NCI-H345 (cell line): ENCODE data around the gene EPHB3.

Experiments
- DNase-seq: peaks from one replicate; lab custom pipeline; 2025; lab: John Stamatoyannopoulos, UW

The EPHB3 gene

DNA sequence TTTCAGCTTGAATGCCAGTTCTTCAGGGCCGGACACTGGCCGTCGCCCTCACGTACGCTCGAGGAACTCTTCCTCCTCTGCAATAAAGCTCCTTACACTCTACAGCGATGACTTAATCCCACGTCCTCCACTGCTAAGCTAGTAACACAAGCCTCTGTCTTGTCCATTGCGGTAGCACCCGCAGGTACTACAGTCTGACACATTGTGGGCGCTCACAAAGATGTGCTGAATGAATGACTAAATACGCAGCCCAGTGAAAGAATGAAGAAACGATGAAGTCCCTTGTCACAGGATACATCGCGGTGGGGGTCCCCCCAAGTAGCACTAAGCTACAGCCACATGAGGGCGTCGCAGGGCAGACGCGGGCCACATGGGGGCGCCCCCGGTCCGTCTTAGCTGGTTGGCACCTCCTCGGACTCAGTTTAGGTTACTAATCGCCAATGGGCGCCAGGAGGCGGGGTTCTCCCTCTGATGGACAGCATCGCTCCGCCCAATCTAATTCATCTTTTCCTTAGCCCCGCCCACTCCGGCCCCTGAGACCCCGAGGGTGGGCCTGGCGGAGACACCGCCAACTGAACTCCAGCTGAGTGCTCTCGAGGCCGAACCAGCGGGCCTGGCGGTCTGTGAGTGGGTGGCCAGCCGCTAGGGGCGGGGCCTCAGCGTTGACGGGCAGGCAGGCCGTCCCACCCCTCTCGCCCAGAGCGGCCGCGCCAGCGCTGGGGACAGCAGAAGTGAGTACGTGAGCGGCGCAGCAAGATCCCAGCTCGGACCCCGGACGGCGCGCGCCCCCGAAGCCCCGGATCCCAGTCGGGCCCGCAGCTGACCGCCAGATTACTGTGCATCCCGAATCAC, at the start of gene EPHB3:
EPHB3 (plus strand) TSS at position 725 of the 852 bp plus-strand sequence. CDS start 451 bp downstream, outside the sequence.
- DNase-seq, result peak; percentile 100

DNA sequence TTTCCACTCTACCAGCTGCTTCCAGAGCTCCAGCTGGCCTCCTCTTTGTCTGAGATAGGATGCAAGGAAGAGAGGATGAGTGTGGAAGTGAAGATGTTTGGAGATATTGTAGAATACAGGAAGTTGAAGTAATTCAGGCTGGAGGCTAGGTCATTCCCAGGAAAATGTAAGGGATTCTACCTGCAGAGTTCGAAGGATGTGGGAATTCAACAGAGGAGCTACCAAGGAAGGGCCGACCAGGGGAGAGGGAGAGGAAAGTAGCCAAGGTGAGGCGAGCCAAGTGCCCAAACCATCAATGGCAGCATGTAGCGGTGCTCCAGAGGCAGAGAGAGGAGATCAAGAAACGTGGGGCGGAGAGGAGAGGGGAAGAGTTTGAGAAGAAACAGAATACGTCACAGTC, 49.0 kb upstream of the EPHB3 start:
- DNase-seq, result no peak

GRCh38 chr3:184513276-184514170, 48.1 kb upstream of the EPHB3 start:
- DNase-seq, result peak; percentile 90

DNA sequence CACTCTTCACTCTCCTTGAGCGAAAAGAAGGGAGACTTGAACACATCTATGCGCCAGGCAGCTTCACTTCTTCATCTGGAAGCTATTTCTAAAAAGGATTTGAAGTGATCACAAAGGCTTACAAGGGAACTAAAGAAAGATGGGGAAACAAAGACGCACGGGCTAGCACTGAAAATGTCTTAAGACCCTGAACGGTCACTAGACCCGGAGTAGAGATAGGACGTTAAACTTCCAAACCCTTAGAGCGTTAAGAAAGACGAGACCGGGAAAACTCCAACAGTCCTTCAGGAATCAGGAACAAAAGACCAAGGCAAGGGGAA, 47.5 kb upstream of the EPHB3 start:
- DNase-seq, result no peak

DNA sequence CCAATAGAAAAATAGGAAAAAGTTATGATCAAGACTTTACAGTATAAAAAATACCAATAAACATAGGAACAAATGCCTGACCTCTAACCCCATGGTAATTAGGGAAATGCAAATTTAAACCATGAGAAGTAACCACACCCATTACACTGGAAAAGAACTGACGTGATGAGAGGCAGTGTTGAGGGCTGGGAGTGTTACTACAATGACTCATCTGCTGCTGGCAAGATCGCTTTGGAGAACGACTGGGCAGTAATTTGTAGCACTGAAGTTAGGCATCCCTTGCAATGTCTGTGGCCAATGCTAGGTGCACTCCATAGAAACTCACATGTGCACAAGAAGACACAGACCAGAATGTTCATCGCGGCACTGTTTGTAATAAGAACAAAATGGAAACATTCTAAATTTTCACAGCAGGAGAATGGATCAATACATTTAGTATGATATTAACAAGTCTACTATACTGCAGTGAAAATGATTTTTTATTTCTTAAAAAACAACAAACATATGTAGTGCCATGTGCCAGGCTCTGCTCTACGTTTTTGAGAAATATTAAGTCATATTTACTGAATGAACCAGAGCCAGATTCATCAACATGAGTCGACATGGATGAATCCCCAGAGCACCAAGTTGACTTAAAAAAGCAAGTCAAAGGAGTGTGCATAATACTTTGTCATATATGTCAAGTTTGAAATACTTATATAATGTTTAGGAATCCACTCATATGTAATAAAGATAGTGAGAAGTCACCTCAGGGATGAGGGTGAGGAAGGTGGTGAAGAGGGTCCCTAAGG, 37.6 kb upstream of the EPHB3 start:
- DNase-seq, result peak; percentile 18

DNA sequence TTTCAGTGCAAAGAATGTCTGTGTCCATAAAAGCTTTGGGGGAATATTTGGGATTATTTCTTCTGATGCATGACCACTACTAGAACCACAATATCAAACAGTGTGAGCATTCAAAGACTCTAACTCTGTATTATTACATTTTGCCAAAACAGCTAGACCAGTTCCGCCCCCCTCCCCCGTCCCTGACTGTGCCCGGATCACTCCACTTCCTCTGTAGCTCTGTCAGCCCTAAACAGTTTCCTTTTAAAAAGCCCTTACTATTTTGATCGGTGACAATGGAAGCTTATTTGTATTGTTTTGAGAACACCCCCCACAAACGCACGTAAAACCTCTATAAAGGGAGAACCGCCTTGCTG, 36.6 kb upstream of the EPHB3 start:
- DNase-seq, result peak; percentile 49

DNA sequence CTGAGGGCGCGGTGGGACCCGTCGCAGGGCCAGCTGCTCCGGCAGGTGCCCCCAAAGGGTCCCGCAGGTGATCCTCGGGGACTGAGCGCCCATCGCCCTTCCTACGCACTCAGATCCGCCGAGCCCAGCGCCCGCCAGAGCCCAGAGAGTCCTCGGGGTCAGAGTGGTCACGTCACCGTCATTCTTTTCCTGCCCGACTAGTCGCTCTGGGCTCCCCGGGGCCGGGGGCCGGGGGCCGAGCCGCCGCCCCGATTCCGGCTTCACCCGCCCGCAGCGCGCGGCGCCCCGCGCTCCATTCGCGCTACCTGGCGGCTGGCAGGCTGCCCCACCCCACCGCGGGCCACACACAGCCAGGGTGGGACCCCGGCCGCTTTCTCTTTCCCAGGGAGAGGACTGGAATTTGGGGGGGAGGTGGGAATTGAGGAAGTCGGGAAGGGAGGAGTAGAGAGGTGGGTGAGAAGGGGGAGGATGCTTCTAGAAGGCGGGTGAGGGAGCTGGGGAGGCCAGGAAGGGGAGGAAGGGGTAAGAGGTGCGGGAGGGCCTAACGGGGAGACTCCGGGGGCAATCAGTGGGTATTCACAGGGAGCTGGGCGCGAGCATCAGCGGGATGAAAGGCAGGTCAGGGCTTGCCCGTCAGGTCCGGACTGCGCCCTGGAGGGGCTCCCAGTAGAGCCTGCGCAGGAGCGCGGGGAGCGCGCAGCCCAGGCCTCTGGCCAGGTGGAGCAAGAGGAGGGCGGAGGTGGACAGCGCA, 36.1 kb upstream of the EPHB3 start:
- peak; percentile 73 for DNase-seq

- DNase-seq, result peak; percentile 73
These were observed 35.5 kb upstream of the EPHB3 start for GRCh38 chr3:184526088-184526433.

DNA sequence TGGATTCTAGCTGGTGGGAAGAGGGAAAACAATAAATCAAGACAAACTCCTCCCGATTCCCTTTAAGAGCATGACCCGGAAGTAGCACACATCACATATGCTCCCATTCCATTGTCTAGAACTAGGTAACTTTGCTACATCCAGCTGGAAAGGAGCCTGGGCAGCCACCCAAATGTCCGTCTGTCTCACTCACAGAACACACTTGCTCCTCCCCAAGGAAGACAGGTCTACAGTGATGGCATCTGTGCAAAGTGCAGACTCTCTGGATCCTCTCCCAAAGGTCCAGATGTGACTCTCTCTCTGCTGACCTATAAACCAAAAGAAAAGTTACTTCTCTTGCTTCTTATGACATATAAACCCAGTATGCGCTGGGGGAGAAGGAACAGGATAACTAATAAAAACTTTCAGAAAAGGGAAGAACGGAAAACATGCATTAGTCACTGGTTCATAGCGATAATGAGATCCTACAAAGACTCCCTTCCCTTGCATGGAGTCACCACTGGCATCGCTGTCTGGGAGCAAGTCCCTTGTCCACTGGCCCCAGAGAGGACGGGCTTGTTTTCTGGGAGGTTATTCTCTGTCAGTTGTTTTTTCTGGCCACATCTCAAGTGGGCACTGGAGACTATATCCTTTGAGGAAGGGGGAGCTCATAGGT, 29.8 kb upstream of the EPHB3 start:
- no peak for DNase-seq

- no peak for DNase-seq
These were observed 28.4 kb upstream of the EPHB3 start for GRCh38 chr3:184532940-184533732.

DNA sequence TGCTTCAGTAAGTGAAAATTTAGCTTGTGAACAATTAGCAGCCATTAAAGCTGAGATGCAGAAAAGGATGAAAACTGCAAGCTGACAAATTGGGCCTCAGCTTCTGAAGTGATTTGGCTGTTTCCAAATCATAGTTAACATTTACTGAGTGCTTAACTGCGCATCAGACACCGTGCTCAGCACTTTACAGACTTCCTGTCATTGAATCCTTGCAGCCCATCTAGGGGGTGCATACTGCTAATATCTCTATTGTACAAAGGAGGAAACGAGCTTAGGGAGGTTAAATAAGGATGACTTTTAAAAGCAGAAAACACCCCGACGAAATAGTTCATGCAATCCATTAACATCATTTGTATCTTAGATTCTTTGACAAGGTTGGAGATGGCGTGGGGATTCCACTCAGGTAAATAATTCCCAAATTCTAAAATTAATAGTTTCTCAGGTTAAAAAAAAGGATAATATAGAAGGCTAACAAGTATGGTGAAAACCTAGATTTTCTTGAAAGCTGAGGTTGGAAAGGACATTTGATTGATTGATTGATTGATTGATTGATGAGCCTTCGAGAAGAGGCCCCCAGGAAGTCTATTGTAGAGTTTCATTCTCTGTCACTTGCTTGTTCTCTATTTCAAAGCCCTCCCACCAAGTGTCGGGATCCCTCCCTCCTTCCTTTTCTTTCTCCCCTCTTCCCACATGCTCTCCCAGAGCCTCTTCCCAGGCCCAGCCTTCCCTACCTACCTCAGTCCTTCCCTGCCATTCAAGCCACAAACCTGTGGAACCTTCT, 23.5 kb upstream of the EPHB3 start:
- DNase-seq, result no peak

- no peak for DNase-seq
These were observed 22.7 kb upstream of the EPHB3 start for GRCh38 chr3:184538666-184539431.

- DNase-seq, result no peak
These were observed 21.7 kb upstream of the EPHB3 start for GRCh38 chr3:184539801-184540435.

DNA sequence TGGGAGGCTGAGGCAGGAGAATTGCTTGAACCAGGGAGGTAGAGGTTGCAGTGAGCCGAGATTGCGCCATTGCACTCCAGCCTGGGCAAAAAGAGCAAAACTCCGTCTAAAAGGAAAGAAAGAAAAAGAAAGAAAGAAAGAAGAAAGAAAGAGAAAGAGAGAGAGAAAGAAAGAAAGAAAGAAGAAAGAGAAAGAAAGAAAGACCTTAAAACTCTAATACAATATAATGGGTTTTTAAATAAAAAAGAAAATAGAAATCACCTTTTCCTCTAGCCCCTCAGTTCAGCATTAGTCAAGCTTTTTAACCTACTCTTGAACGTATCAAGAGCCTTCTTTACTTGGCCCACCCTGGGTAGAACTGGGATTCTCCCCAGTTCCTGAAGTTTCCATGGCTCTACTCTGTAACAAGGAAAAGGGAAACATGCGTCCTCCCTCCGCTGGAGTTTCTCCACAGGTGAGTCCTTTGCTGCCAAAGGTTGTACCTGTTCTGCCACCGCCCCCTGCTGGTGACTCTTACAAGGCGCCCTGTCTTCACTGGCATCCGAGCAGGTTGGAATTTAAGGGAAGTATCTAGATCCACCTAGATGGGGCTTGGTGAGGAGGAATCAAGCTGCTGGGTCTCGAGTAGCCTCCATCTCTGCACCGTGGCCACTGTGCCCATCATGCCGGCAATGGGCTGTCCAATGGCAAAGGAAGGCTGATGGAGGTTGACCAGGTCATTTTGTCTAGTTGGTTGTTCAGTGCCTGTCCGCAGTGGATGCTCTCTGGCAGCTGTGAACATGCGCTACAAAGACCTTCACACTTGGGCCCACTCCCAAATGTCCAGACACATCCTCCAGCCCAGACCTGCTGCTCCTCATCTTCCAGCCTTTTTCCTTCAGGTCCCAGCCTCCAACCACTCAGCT, 20.6 kb upstream of the EPHB3 start:
- DNase-seq, result peak; percentile 91

- DNase-seq, result no peak
These were observed 19.6 kb upstream of the EPHB3 start for GRCh38 chr3:184541886-184542562.

DNA sequence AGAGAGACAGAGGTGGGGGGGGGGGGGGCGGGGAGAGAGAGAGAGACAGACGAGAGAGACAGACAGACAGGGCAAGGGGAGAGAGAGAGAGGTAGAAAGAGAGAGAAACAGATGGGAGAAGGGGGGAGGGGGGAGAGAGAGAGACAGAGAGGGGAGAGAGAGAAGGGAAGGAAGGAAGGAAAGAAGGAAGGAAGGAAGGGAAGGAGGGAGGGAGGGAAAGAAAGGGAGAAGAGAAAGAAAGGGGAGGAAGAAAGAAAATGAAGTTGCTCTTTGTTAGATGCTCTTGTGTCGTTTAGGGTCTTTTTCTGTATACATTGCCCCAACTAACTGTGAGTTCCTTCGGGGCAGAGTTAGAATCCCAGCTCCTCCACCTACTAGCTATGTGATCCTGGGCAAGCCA, 19.0 kb upstream of the EPHB3 start:
- no peak for DNase-seq

DNA sequence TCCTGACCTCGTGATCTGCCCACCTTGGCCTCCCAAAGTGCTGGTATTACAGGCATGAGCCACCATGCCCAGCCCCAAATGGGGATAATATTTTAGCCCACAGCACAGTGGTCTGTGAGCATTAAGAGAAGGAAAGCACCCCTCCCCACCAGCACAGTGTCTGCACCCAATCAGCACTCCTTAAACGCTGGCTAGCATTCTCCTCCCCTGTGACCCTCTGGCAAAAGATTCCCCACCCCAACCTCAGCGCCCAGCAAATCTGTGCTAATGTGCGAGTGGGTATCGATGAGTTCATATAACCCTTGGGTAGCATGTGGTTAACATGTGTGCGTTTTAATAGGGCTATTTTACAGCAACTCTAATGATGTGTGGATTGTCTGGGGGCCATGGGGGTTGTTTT, 18.3 kb upstream of the EPHB3 start:
- no peak for DNase-seq
